ENCODE results near the gene GDF15.

The GDF15 gene

DNA sequence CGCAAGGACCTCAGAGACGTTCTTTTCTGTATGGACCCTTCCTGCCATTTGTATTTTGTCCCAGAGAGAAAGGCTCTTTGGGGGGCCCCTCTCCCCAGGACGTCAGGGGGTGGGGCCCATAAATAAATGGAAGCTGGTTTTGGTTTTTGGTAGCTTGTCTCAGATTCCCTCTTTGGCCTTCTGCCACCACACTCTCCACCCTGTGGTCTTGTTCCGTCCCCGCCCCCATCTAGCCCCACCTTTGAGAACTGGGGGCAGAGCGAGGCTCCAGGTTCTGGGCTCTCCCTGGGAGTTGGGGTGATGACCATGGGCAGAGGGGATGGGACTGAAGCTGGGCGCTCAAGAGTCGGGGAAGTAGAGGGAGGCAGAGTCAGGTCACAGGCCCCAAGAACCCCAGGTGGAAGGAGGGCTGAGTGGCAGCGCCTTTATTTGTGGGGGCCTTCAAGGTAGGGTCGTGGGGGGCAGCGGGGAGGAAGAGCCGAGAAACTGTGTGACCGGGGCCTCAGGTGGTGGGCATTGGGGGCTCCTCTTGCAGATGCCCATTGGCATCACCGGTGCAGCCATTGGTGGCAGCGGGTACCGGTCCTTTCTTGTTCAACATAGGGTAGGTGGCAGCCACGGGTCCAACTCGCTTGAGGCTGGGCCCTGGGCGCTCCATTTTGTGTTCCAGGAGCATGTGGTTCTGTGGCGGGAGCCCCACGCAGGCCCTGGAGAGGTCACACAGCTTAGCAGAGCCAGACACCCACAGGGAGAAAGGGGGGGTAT lies 48.6 kb downstream of the GDF15 start (continued):
- TF ChIP-seq ZNF549 (tag by site-specific recombination; IDR thresholded peaks at IDR 0.05) (no peak), FEZF1 (tag by site-specific recombination; IDR thresholded peaks at IDR 0.05) (no peak), ZNF174 (tag by site-specific recombination; IDR thresholded peaks at IDR 0.05) (no peak), ZNF274 (IDR thresholded peaks at IDR 0.05; ENCODE audit: low read length) (no peak), ZNF274 (tag by site-specific recombination; IDR thresholded peaks at IDR 0.05; ENCODE audit: borderline replicate concordance) (no peak), ZNF157 (tag by site-specific recombination; IDR thresholded peaks at IDR 0.05) (no peak), KLF1 (tag by site-specific recombination; IDR thresholded peaks at IDR 0.05) (peak; percentile 8; the same call in 1 of the 2 replicates)

DNA sequence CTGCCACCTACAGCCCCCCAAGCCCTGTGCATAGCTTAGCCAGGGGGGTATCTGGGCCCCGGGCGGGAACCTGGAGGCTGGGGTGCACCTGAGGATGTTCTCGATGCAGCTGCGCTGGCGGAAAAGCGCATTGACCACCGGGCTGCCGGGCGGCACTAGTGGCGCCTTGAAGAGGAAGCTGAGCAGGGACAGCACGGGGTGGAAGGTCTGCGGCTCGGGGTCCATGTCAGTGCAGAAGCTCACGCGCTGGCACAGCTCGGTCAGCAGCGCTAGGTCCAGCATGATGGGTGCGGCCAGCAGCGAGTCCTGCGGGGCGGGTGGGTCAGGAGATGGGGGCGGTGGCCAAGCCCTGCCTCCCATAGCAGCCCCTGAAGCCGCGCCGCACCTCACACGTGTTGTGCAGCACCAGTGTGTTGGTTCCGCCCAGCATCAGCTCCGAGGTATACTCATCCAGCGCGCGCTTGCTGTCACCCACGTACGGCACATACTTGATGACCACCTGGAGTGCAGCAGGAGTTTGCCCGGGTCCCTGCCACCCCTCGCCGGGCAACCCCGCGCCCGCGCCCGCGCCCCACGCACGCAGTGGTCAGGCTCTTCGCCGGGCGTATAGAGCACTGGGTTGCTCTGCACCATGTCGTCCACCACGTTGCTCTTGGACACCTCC lies 49.4 kb downstream of the GDF15 start:
- TF ChIP-seq, protein P1, sequence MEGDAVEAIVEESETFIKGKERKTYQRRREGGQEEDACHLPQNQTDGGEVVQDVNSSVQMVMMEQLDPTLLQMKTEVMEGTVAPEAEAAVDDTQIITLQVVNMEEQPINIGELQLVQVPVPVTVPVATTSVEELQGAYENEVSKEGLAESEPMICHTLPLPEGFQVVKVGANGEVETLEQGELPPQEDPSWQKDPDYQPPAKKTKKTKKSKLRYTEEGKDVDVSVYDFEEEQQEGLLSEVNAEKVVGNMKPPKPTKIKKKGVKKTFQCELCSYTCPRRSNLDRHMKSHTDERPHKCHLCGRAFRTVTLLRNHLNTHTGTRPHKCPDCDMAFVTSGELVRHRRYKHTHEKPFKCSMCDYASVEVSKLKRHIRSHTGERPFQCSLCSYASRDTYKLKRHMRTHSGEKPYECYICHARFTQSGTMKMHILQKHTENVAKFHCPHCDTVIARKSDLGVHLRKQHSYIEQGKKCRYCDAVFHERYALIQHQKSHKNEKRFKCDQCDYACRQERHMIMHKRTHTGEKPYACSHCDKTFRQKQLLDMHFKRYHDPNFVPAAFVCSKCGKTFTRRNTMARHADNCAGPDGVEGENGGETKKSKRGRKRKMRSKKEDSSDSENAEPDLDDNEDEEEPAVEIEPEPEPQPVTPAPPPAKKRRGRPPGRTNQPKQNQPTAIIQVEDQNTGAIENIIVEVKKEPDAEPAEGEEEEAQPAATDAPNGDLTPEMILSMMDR (tag by site-specific recombination; IDR thresholded peaks at IDR 0.05) = no peak
- no peak for TF ChIP-seq ZNF701 (tag by site-specific recombination; IDR thresholded peaks at IDR 0.05)
- TF ChIP-seq ZSCAN30 (tag by site-specific recombination; IDR thresholded peaks at IDR 0.05) = no peak
- no peak for TF ChIP-seq GLIS1 (tag by site-specific recombination; IDR thresholded peaks at IDR 0.05)
- peak; percentile 75 for TF ChIP-seq ZNF600 (tag by site-specific recombination; IDR thresholded peaks at IDR 0.05)
- no peak for TF ChIP-seq ZNF335 (tag by site-specific recombination; conservative IDR thresholded peaks at IDR 0.05)
- TF ChIP-seq ZFP3 (tag by site-specific recombination; IDR thresholded peaks at IDR 0.05; ENCODE audit: low read depth) = no peak
- no peak for TF ChIP-seq RBAK (tag by site-specific recombination; IDR thresholded peaks at IDR 0.05)
- TF ChIP-seq, protein P2, sequence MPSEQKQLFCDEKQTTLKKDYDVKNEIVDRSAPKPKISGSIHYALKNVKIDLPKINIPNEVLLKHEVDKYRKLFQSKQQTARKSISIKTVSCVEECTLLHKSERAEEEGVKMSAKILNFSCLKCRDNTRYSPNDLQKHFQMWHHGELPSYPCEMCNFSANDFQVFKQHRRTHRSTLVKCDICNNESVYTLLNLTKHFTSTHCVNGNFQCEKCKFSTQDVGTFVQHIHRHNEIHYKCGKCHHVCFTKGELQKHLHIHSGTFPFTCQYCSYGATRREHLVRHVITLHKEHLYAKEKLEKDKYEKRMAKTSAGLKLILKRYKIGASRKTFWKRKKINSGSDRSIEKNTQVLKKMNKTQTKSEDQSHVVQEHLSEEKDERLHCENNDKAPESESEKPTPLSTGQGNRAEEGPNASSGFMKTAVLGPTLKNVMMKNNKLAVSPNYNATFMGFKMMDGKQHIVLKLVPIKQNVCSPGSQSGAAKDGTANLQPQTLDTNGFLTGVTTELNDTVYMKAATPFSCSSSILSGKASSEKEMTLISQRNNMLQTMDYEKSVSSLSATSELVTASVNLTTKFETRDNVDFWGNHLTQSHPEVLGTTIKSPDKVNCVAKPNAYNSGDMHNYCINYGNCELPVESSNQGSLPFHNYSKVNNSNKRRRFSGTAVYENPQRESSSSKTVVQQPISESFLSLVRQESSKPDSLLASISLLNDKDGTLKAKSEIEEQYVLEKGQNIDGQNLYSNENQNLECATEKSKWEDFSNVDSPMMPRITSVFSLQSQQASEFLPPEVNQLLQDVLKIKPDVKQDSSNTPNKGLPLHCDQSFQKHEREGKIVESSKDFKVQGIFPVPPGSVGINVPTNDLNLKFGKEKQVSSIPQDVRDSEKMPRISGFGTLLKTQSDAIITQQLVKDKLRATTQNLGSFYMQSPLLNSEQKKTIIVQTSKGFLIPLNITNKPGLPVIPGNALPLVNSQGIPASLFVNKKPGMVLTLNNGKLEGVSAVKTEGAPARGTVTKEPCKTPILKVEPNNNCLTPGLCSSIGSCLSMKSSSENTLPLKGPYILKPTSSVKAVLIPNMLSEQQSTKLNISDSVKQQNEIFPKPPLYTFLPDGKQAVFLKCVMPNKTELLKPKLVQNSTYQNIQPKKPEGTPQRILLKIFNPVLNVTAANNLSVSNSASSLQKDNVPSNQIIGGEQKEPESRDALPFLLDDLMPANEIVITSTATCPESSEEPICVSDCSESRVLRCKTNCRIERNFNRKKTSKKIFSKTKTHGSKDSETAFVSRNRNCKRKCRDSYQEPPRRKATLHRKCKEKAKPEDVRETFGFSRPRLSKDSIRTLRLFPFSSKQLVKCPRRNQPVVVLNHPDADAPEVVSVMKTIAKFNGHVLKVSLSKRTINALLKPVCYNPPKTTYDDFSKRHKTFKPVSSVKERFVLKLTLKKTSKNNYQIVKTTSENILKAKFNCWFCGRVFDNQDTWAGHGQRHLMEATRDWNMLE (tag by site-specific recombination; conservative IDR thresholded peaks at IDR 0.05; ENCODE audit: low read depth) = no peak
- TF ChIP-seq ZNF146 (tag by site-specific recombination; IDR thresholded peaks at IDR 0.05) = no peak
- TF ChIP-seq KLF8 (tag by site-specific recombination; IDR thresholded peaks at IDR 0.05) = 0 out of 2 replicates have a peak, but pooled peaks have one; percentile 25
- peak; percentile 42; the same call in 1 of the 2 replicates for TF ChIP-seq BCL11B (tag by site-specific recombination; IDR thresholded peaks at IDR 0.05; ENCODE audit: low read depth)
- TF ChIP-seq, protein P3, sequence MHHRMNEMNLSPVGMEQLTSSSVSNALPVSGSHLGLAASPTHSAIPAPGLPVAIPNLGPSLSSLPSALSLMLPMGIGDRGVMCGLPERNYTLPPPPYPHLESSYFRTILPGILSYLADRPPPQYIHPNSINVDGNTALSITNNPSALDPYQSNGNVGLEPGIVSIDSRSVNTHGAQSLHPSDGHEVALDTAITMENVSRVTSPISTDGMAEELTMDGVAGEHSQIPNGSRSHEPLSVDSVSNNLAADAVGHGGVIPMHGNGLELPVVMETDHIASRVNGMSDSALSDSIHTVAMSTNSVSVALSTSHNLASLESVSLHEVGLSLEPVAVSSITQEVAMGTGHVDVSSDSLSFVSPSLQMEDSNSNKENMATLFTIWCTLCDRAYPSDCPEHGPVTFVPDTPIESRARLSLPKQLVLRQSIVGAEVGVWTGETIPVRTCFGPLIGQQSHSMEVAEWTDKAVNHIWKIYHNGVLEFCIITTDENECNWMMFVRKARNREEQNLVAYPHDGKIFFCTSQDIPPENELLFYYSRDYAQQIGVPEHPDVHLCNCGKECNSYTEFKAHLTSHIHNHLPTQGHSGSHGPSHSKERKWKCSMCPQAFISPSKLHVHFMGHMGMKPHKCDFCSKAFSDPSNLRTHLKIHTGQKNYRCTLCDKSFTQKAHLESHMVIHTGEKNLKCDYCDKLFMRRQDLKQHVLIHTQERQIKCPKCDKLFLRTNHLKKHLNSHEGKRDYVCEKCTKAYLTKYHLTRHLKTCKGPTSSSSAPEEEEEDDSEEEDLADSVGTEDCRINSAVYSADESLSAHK (tag by site-specific recombination; IDR thresholded peaks at IDR 0.05) = no peak
- no peaks in the 10 kb centered on the region for H3K9me3 ChIP-seq (ENCODE audit: control insufficient read depth, insufficient read depth, low read depth, low read length)
- POLR2A ChIA-PET = interaction anchor here (1.2 kb wide), 1 partner anchor 143 kb away, joined by 3 read pairs; no protein-coding TSS in a partner anchor
- peaks cover 5 to 24% of the 10 kb centered on the region in 2 experiments; a peak in 1 of 3 replicates for H3K36me3 ChIP-seq (ENCODE audit: control insufficient read depth in 2 of 2, insufficient read depth in 1 of 2, low read length in 2 of 2)
- H3K27ac ChIP-seq (ENCODE audit: extremely low read depth, low read depth, low read length) = peak overlapping the region; percentile 96; the same call in 1 of the 2 replicates
- H3K4me1 ChIP-seq (ENCODE audit: control insufficient read depth, insufficient read depth, low read length) = peaks cover 19% of the 10 kb centered on the region
- no peak overlapping the region for H3K4me3 ChIP-seq (ENCODE audit: low read depth, low read length)
- CTCF ChIA-PET = interaction anchor here (0.6 kb wide), 1 partner anchor 107 kb away, joined by 3 read pairs; no protein-coding TSS in a partner anchor
